Body of pancreas (tissue), 4 donors: ENCODE measurements around the gene GSS. TPM values are rescaled to one million over a fixed set of nuclear protein-coding genes. Genes with fewer than 3 reads are reported as not detected.
A peak's percentile ranks its signal among the peaks of the same experiment; 100 is the strongest.

Experiments used
- ATAC-seq: fragments of 150-250 bp; one replicate; pipeline ENCODE4 v1.9.1; 2016
- DNase-seq, 4 donors: peaks; one replicate each; pipeline ENCODE4 v3.0.0-alpha.2; 2019
- H3K27ac ChIP-seq, 4 donors: fragments of 200-600 bp; sonication (generic); 1 replicate in 3 of 4; 2 replicates in 1 of 4; pipeline versions ENCODE4 v1.5.1 to v1.6.1; 2016 to 2019; ENCODE audit warnings: mild to moderate bottlenecking in 1 of 4, mixed read lengths in 1 of 4, moderate library complexity in 1 of 4
- H3K27me3 ChIP-seq, 2 donors: fragments of 200-600 bp; sonication (generic); one replicate each; pipeline ENCODE4 v1.6.0; 2016; ENCODE audit warnings: mild to moderate bottlenecking in 1 of 2
- H3K36me3 ChIP-seq, 2 donors: fragments of 200-600 bp; sonication (generic); replicated peaks in 1 of 2; 2 replicates each; pipeline ENCODE4 v1.5.1; 2016; ENCODE audit warnings: low read depth in 2 of 2; ENCODE audit not compliant: insufficient read depth in 1 of 2
- H3K4me1 ChIP-seq: fragments of 200-600 bp; sonication (generic); one replicate; pipeline ENCODE4 v1.6.0; 2016
- H3K4me3 ChIP-seq, 2 donors: fragments of 200-600 bp; sonication (generic); 1 replicate in 1 of 2; 2 replicates in 1 of 2; pipeline ENCODE4 v1.5.1; 2016 to 2019
- H3K9me3 ChIP-seq, 3 donors: fragments of 200-600 bp; sonication (generic); 1 replicate in 2 of 3; 2 replicates in 1 of 3; pipeline ENCODE4 v1.5.1; 2016
- CTCF ChIP-seq, 7 experiments: fragments of 450-650 bp in 4 of 7; fragments of 200-600 bp in 3 of 7; sonication (generic) in 3 of 7; IDR thresholded peaks; one replicate each; pipeline ENCODE4 v1.5.1; 2016 to 2019; ENCODE audit warnings: antibody characterized with exemption in 7 of 7
- POLR2A ChIP-seq, 3 donors: fragments of 450-650 bp; IDR thresholded peaks; one replicate each; pipeline ENCODE4 v1.6.1; 2016; ENCODE audit warnings: antibody characterized with exemption in 3 of 3, mild to moderate bottlenecking in 2 of 3
- WGBS, 2 donors: methylation state at CpG; one replicate each; pipeline ENCODE4 v1.1.5; 2017; 5-methylcytosine and 5-hydroxymethylcytosine counted together
- intact Hi-C: fragments of 100-400 bp; cut with DNase I; formaldehyde crosslinking; loops from one replicate; pipeline ENCODE4 v1.15.1; 2023
- total RNA-seq, 2 donors: library from RNA; depleted of rRNA; stranded (reverse); fragments of >200 nt; gene quantifications; one replicate each; pipeline ENCODE4 v1.1.0, GENCODE V29; 2016

The GSS gene
- total RNA-seq, 2 donors from 2014 or later, result 24.6 to 33.0 TPM

- peaks cover 10% of the 10 kb centered on the region for H3K4me1 ChIP-seq
- TF ChIP-seq POLR2A (IDR thresholded peaks at IDR 0.05) (no peak), CTCF (IDR thresholded peaks at IDR 0.05) (no peak)
- no peaks in the 10 kb centered on the region for H3K36me3 ChIP-seq
- no peak overlapping the region for H3K4me3 ChIP-seq
- DNase-seq (no peak), ATAC-seq (no peak)
- intact Hi-C loops, result no loop called here
- H3K27me3 ChIP-seq, result no peaks in the 10 kb centered on the region
- whole genome bisulfite sequencing, 2 donors, result 91 to 97% methylated on average over 6 to 9 of the region's 9 CpGs
- H3K9me3 ChIP-seq, result no peaks in the 10 kb centered on the region
- H3K27ac ChIP-seq, result no peak overlapping the region
These were observed 13.3 kb downstream of the GSS start for GRCh38 chr20:34942301-34942700.

DNA sequence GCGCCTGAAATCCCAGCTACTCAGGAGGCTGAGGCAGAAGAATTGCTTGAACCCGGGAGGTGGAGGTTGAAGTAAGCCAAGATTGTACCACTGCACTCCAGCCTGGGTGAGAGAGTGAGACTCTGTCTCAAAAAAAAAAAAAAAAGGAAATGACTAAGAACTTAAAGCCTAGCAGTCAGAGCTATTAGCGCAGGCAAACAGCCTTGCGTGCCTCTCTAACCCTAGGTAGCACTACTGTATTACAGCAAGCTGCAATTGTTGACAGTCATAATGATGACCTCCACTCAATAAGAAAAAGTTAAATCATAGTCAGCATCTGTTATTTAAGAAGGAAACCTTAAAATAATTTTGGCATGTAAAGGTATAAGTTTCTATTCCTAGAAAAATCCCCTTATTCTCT, 14.4 kb downstream of the GSS start:
- 88 to 90% methylated on average over 4 of the region's 4 CpGs for WGBS, 2 donors
- Histone ChIP-seq H3K9me3 (no peaks in the 10 kb centered on the region), H3K27ac (no peak overlapping the region), H3K27me3 (no peaks in the 10 kb centered on the region), H3K36me3 (no peaks in the 10 kb centered on the region), H3K4me1 (peaks cover 18% of the 10 kb centered on the region), H3K4me3 (no peak overlapping the region)
- no peak for ATAC-seq
- no peak for DNase-seq
- intact Hi-C loops, result no loop called here
- no peak for TF ChIP-seq CTCF (IDR thresholded peaks at IDR 0.05)
- no peak for TF ChIP-seq POLR2A (IDR thresholded peaks at IDR 0.05)

GRCh38 chr20:34940081-34940481, 15.5 kb downstream of the GSS start:
- Histone ChIP-seq H3K4me1 (peaks cover 27% of the 10 kb centered on the region), H3K36me3 (no peaks in the 10 kb centered on the region)
- ATAC-seq, result no peak

DNA sequence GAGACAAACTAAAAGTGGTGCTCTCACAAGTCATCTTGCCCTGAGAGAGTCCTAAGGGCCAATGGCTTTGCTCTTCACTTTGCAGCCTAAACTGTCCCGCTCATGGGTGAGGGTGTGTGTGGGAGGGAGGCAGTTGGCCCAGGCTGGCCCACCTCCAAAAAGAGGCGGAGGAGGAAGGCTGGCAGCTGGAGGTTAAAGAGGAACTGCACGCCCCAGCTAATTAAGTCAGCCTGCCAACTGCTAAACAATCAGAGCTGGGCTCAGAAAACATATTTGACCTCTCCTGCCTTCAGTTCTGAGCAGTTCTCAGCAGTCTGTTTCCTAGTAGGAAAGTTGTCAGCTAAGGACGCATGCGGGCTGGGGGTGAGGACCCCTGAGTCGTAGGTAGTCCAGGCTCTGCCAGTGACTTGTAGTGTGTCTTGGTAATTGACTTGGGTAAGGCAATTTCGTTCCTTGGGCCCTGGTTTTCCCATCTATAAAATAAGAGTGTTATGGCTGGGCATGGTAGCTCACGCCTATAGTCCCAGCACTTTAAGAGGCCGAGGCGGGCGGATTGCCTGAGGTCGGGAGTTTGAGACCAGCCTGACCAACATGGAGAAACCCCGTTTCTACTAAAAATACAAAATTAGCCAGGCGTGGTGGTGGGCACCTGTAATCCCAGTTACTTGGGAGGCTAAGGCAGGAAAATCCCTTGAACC, 17.0 kb downstream of the GSS start:
- peak; percentile 45 to 76 (median 74) for DNase-seq
- H3K27ac ChIP-seq, result peak overlapping the region in 2 of 4 donors; percentile 34 to 68
- H3K4me1 ChIP-seq, result peaks cover 27% of the 10 kb centered on the region
- H3K4me3 ChIP-seq, result no peak overlapping the region
- peak; percentile 73 for ATAC-seq
- H3K9me3 ChIP-seq, result no peaks in the 10 kb centered on the region
- intact Hi-C loops, result no loop called here
- no peak for TF ChIP-seq POLR2A (IDR thresholded peaks at IDR 0.05)
- TF ChIP-seq CTCF (IDR thresholded peaks at IDR 0.05), result no peak
- 56 to 68% methylated on average over 14 of the region's 14 CpGs for WGBS, 2 donors
- no peaks in the 10 kb centered on the region for H3K27me3 ChIP-seq
- H3K36me3 ChIP-seq, result no peaks in the 10 kb centered on the region

More at GRCh38 chr20:34940081-34940481, 15.5 kb downstream of the GSS start:
- Histone ChIP-seq H3K9me3 (no peaks in the 10 kb centered on the region), H3K27ac (no peak overlapping the region), H3K4me3 (no peak overlapping the region), H3K27me3 (no peaks in the 10 kb centered on the region)
- intact Hi-C loops, result no loop called here
- TF ChIP-seq CTCF (IDR thresholded peaks at IDR 0.05) (no peak), POLR2A (IDR thresholded peaks at IDR 0.05) (no peak)
- WGBS, 2 donors, result 70 to 88% methylated on average over 1 of the region's 1 CpG
- DNase-seq, result no peak

DNA sequence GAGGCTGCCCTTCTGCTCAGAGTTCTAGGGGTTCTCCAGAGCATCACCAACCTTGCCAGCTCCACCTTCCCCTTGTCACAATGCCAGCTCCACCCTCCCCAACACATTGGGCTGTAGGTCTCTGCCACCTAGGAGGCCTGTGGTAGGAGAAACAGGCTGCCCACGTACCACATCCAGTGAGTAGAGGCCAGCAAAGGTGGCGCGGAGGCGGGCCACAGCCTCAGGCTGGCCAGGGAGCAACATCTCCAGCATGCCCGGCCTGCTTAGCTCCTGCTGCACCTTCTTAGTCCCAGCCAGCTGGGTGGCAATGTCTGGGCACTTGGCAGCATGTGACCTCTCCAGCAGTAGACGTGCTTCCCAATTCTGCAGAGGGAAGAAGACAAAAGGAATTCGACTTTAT, 23.8 kb downstream of the GSS start:
- TF ChIP-seq POLR2A (IDR thresholded peaks at IDR 0.05) (no peak), CTCF (IDR thresholded peaks at IDR 0.05) (no peak)

More for the DNA sequence above, 23.8 kb downstream of the GSS start:
- H3K9me3 ChIP-seq, result no peaks in the 10 kb centered on the region
- H3K4me3 ChIP-seq, result no peak overlapping the region
- no peak overlapping the region for H3K27ac ChIP-seq
- H3K27me3 ChIP-seq, result no peaks in the 10 kb centered on the region
- peaks cover 14% of the 10 kb centered on the region for H3K4me1 ChIP-seq
- WGBS, 2 donors, result 82 to 87% methylated on average over 3 to 7 of the region's 7 CpGs
- intact Hi-C loops, result no loop called here
- DNase-seq, result no peak
- H3K36me3 ChIP-seq, result peaks cover 0 to 1% of the 10 kb centered on the region in 2 donors
- no peak for ATAC-seq
